Transverse colon (tissue), 3 donors: ENCODE data around the gene ATP2B1.

Experiments used
- CTCF ChIP-seq, 5 experiments: fragments of 200-600 bp in 3 of 5; fragments of 450-650 bp in 2 of 5; sonication (generic) in 3 of 5; IDR thresholded peaks; 1 replicate in 2 of 5; 2 replicates in 3 of 5; pipeline ENCODE4 v1.5.1; 2016 to 2017; ENCODE audit warnings: antibody characterized with exemption in 5 of 5, inconsistent platforms in 3 of 5, mild to moderate bottlenecking in 2 of 5, moderate library complexity in 1 of 5
- EP300 ChIP-seq: sonication (generic); formaldehyde crosslinking; IDR thresholded peaks from one replicate; pipeline ENCODE4 v1.6.1; 2017; ENCODE audit warnings: antibody characterized with exemption, low read depth

GRCh38 chr12:89542912-89543592 lies 165.6 kb downstream of the ATP2B1 start:
- TF ChIP-seq CTCF (IDR thresholded peaks at IDR 0.05) (peak; percentile 81 to 92 (median 85)), EP300 (no peak)
